Measurements from ENCODE around the gene ZFC3H1.

The ZFC3H1 gene

GRCh38 chr12:71627438-71628002 lies 36.1 kb downstream of the ZFC3H1 start:
- no peak; the same call in 2 of the 3 replicates for ATAC-seq
- TF ChIP-seq TOX (CRISPR knock-in tag; IDR thresholded peaks at IDR 0.05; ENCODE audit: borderline replicate concordance), result peak; percentile 79
- TF ChIP-seq CSRNP3 (CRISPR knock-in tag; IDR thresholded peaks at IDR 0.05), result no peak
- TF ChIP-seq ZC3H10 (CRISPR knock-in tag; IDR thresholded peaks at IDR 0.05), result peak; percentile 66; the same call in 1 of the 2 replicates
- no peak for TF ChIP-seq CSDC2 (CRISPR knock-in tag; IDR thresholded peaks at IDR 0.05)
- peak; percentile 94 for TF ChIP-seq ISL1 (CRISPR knock-in tag; IDR thresholded peaks at IDR 0.05)
- TF ChIP-seq PATZ1 (CRISPR knock-in tag; IDR thresholded peaks at IDR 0.05; ENCODE audit: borderline replicate concordance), result 0 out of 2 replicates have a peak, but pooled peaks have one; percentile 31
- TF ChIP-seq CREB5 (CRISPR knock-in tag; IDR thresholded peaks at IDR 0.05; ENCODE audit: low read depth), result 0 out of 2 replicates have a peak, but pooled peaks have one; percentile 40
- no peak for TF ChIP-seq POU6F1 (CRISPR knock-in tag; IDR thresholded peaks at IDR 0.05; ENCODE audit: borderline replicate concordance, low read depth)

- TF ChIP-seq ISL1 (CRISPR knock-in tag; IDR thresholded peaks at IDR 0.05), result peak; percentile 82
- TF ChIP-seq TOX (CRISPR knock-in tag; IDR thresholded peaks at IDR 0.05; ENCODE audit: borderline replicate concordance), result no peak
- TF ChIP-seq CREB5 (CRISPR knock-in tag; IDR thresholded peaks at IDR 0.05; ENCODE audit: low read depth), result 0 out of 2 replicates have a peak, but pooled peaks have one; percentile 60
- ATAC-seq, result 0 out of 3 replicates have a peak, but pooled peaks have one; percentile 20
Measured at GRCh38 chr12:71626768-71627167, 36.9 kb downstream of the ZFC3H1 start.

GRCh38 chr12:71626098-71626497 lies 37.5 kb downstream of the ZFC3H1 start:
- ATAC-seq, result no peak
- TF ChIP-seq ZFP30 (CRISPR knock-in tag; IDR thresholded peaks at IDR 0.05) (no peak), CSRNP3 (CRISPR knock-in tag; IDR thresholded peaks at IDR 0.05) (no peak), ZNF70 (CRISPR knock-in tag; IDR thresholded peaks at IDR 0.05) (no peak), OSR1 (CRISPR knock-in tag; IDR thresholded peaks at IDR 0.05) (no peak), ISL1 (CRISPR knock-in tag; IDR thresholded peaks at IDR 0.05) (no peak), BACH2 (CRISPR knock-in tag; IDR thresholded peaks at IDR 0.05; ENCODE audit: borderline replicate concordance) (no peak), CREB5 (CRISPR knock-in tag; IDR thresholded peaks at IDR 0.05; ENCODE audit: low read depth) (no peak), TCF4 (CRISPR knock-in tag; IDR thresholded peaks at IDR 0.05; ENCODE audit: borderline replicate concordance) (no peak), TSHZ2 (CRISPR knock-in tag; IDR thresholded peaks at IDR 0.05) (no peak)

Data from SK-N-SH treated with all-trans-retinoic acid at 6 μM for 48 hours (cell line).